ENCODE data around the gene CDH4.
A peak's percentile ranks its signal among the peaks of the same experiment; 100 is the strongest.

CDH4 gene

GRCh38 chr20:61587036-61587435 is 335.0 kb downstream of the CDH4 start (continued):
- no peak for TF ChIP-seq ZBTB7A (tag by site-specific recombination; IDR thresholded peaks at IDR 0.05; ENCODE audit: low read depth)

GRCh38 chr20:61587681-61588289 is 335.7 kb downstream of the CDH4 start:
- CTCF ChIA-PET, result no interaction called here
- Histone ChIP-seq H3K9me3 (ENCODE audit: control insufficient read depth, insufficient read depth, low read depth, low read length) (no peaks in the 10 kb centered on the region), H3K4me1 (ENCODE audit: control insufficient read depth, insufficient read depth, low read length) (peaks cover 6% of the 10 kb centered on the region), H3K4me3 (ENCODE audit: low read depth, low read length) (no peak overlapping the region), H3K36me3 (ENCODE audit: control insufficient read depth in 2 of 2, insufficient read depth in 1 of 2, low read length in 2 of 2) (no peaks in the 10 kb centered on the region), H3K27ac (ENCODE audit: extremely low read depth, low read depth, low read length) (no peak overlapping the region)
- POLR2A ChIA-PET, result no interaction called here
- TF ChIP-seq ZSCAN5A (tag by site-specific recombination; IDR thresholded peaks at IDR 0.05) (no peak), ZNF202 (tag by site-specific recombination; IDR thresholded peaks at IDR 0.05; ENCODE audit: borderline replicate concordance) (no peak), ZNF560 (tag by site-specific recombination; IDR thresholded peaks at IDR 0.05; ENCODE audit: borderline replicate concordance) (no peak)

GRCh38 chr20:61588411-61589385 is 336.6 kb downstream of the CDH4 start:
- POLR2A ChIA-PET, result no interaction called here
- H3K4me3 ChIP-seq (ENCODE audit: low read depth, low read length), result no peak overlapping the region
- H3K27ac ChIP-seq (ENCODE audit: extremely low read depth, low read depth, low read length), result no peak overlapping the region
- no peaks in the 10 kb centered on the region for H3K9me3 ChIP-seq (ENCODE audit: control insufficient read depth, insufficient read depth, low read depth, low read length)
- no peaks in the 10 kb centered on the region for H3K36me3 ChIP-seq (ENCODE audit: control insufficient read depth in 2 of 2, insufficient read depth in 1 of 2, low read length in 2 of 2)
- peaks cover 6% of the 10 kb centered on the region for H3K4me1 ChIP-seq (ENCODE audit: control insufficient read depth, insufficient read depth, low read length)
- CTCF ChIA-PET, result no interaction called here
- TF ChIP-seq ZBTB8A (tag by site-specific recombination; IDR thresholded peaks at IDR 0.05) (0 out of 2 replicates have a peak, but pooled peaks have one; percentile 15), HIC1 (tag by site-specific recombination; IDR thresholded peaks at IDR 0.05) (peak; percentile 28; the same call in 1 of the 2 replicates), IKZF3 (tag by site-specific recombination; IDR thresholded peaks at IDR 0.05) (no peak), ZNF785 (tag by site-specific recombination; IDR thresholded peaks at IDR 0.05) (no peak), TCF7L2 (IDR thresholded peaks at IDR 0.05; ENCODE audit: borderline replicate concordance, low read depth, low read length) (peak; percentile 60; the same call in 1 of the 2 replicates), ZNF624 (tag by site-specific recombination; IDR thresholded peaks at IDR 0.05) (no peak), ZNF366 (tag by site-specific recombination; conservative IDR thresholded peaks at IDR 0.05) (peak; percentile 27; the same call in 1 of the 2 replicates), MEIS1 (CRISPR knock-in tag; IDR thresholded peaks at IDR 0.05; ENCODE audit: borderline replicate concordance) (no peak), ZNF239 (tag by site-specific recombination; IDR thresholded peaks at IDR 0.05) (no peak), TRIM28 (IDR thresholded peaks at IDR 0.05; ENCODE audit: borderline replicate concordance, low read length) (peak; percentile 29; the same call in 1 of the 2 replicates), ZNF24 (tag by site-specific recombination; IDR thresholded peaks at IDR 0.05) (no peak), PRDM10 (tag by site-specific recombination; IDR thresholded peaks at IDR 0.05) (peak; percentile 48; the same call in 1 of the 2 replicates), FEZF1 (tag by site-specific recombination; IDR thresholded peaks at IDR 0.05) (peak; percentile 49; the same call in 1 of the 2 replicates), ZBTB17 (tag by site-specific recombination; IDR thresholded peaks at IDR 0.05) (peak; percentile 58), ZIC2 (tag by site-specific recombination; IDR thresholded peaks at IDR 0.05) (peak; percentile 89), ZNF311 (tag by site-specific recombination; IDR thresholded peaks at IDR 0.05; ENCODE audit: borderline replicate concordance) (no peak)
